ENCODE data around the gene ARHGAP23.

The ARHGAP23 gene

DNA sequence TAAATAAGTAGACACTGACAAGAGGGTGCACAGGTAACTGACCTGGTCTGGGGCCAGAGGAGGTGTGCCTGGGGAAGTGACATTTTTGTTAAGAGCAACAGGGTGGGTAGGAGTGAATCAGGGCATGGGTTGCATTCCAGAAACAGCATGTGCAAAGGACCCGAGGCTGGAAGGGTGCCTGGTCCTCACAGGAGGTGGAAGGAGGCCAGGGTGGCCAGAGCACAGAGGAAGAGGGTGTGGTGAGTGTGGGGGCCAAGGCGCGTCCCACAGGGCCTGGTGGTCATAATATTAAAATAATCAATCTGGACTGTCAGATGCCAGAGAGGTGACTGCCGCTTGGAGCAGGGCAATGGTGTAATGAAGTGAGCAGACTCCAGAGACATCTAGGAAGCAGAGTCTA lies 14.3 kb downstream of the ARHGAP23 start:
- no peak for DNase-seq

DNA sequence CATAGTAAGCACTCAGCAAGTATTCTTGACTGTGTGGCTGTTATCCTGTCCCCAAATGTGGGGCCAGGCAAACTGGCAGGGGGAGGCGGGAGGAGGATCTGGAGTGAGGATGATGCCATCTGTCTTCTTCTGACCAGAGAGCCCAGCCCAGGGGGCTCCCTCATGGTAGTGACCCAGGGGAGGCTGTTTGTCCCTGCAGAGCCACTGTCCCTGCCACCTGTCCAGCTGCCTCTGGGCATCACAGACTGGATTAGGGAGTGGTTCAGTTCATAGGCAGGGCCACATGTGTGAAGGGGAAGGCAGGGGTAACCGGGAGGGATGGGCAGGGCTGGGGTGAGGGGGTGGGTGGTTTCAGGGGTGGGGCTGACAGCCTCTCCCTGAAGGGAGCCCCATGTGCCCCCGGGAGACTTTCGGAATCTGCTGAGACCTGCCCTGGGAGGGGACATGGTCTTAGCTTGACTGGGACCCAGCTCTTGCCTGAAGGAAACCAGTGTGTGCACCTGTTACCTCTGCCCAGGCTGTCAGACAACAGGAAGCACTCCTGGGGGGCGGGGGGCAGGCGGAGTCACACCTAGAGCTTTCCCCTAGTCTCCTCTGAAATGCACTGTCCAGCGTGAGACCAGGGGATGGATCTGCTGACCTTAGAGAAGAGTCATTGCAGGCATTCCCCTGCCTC lies 15.2 kb downstream of the ARHGAP23 start:
- DNase-seq, result no peak

DNA sequence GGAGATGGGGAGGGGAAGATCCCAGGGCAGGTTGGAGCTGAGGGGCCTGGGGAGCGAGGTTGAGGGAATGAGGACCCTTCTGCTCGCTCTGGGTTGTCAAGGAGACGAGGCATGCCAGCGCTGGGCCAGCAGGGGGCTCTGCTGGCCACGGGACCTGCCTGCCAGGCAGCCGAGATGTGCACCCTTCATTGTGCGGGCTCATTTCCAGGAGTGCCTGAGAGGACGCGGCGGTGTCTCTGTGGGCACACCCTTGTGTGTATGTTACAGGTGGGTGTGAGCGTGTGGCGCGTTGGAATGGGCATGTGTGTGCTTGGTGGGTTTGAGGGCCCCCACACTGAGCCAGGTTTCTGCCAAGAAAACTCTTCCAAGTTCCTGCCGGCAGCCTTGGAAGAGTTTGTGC lies 15.9 kb downstream of the ARHGAP23 start:
- peak; percentile 31 for DNase-seq

DNA sequence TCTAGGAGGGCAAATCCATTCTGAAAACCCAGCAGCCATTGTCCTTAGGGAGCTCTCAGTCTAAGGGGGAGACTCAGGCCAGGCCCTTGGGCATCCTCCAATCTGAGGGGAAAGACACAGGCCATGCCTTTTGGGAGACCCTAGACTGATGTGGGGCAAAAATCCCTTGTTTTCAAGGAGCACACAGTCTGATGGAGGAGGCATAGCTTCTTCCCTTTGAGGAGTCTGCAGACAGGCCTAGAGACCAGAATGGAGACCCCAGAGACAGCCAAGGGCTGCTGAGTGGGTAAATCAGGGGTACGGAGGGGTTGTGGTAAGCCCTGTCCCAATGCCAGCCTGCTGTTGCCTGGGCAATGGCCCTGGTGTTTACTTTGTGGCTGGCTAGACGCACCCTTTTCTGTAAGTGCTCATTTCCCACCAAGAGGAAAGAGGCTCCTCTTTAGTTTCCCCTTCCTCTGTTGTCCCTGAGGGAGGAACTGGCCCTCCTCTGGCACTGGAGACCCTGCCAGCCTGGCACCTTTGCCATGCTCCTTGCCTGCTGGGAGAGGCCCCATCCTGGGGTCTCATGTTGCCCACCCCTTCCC lies 19.3 kb downstream of the ARHGAP23 start:
- no peak for DNase-seq

DNA sequence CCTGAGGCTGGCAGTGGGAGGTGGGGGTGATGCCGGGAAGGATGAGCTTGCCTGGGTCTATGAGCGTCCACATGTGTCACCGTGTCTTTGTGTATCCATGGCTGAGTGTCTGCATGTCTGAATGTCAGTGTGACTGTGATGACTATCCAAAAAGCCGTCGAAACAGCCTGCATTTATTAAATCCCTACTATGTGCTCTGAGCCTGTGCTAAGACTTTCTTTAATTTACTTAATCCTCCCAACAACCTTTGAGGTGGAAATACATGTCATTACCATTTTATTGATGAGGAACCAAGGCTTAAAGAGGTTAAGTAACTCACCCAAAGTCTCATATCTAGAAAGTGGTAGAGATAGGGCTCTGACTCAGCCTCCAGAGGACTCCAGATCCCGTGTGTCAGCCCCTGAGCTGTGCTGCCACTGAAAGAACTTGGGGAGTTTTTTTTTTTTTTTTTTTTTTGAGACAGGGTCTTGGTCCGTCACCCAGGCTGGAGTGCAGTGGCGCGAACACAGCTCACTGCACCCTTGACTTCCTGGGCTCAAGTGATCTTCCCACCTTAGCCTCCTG lies 20.0 kb downstream of the ARHGAP23 start:
- no peak for DNase-seq

- DNase-seq, result no peak
Measured at GRCh38 chr17:38449364-38449763, 21.1 kb downstream of the ARHGAP23 start.

- DNase-seq, result no peak
Measured at GRCh38 chr17:38450557-38451029, 22.3 kb downstream of the ARHGAP23 start.

DNA sequence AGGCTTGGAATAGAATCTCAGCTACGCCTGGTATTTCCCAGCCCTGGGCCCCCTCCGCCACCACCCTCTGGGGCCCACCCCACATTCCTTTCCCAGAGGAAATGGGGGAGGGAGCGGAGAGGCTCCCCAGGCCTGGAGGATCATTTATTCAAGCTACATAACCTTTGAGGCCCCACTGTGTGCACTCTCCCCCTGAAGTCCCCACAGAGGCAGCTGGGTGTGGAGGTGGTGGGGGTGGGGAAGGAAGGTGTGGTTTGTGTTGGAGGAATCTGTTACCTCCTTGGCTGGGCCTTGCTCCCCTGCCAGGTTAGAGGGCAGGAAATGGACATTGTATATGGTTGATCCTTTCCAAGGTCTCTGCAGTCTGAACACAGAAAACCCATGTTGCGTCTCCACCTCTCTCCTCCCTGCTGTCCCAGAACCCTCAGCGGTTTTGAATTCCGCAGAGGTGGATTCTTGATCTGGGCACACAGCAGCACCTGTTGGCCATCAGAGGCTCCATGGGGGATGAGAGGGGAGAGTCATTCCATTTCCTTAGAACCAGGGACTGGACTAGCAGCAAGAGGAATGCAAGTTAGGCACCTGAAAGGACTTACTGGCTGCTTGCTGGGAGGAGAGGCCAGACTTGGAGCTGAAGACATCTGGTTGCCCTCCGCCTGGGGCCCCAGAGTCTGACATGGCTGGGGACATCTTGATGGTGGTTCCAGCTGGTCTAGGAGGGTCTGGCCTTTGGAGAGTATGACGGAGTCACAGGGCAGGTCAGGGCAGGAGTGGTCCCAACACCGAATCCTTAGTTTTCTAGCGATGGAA lies 23.0 kb downstream of the ARHGAP23 start:
- no peak for DNase-seq

- DNase-seq, result no peak
Measured at GRCh38 chr17:38451840-38452529, 23.7 kb downstream of the ARHGAP23 start.

GRCh38 chr17:38452719-38453118 lies 24.5 kb downstream of the ARHGAP23 start:
- DNase-seq, result no peak

GRCh38 chr17:38453951-38454421 lies 25.7 kb downstream of the ARHGAP23 start:
- no peak for DNase-seq

GRCh38 chr17:38454532-38454931 lies 26.3 kb downstream of the ARHGAP23 start:
- no peak for DNase-seq

DNA sequence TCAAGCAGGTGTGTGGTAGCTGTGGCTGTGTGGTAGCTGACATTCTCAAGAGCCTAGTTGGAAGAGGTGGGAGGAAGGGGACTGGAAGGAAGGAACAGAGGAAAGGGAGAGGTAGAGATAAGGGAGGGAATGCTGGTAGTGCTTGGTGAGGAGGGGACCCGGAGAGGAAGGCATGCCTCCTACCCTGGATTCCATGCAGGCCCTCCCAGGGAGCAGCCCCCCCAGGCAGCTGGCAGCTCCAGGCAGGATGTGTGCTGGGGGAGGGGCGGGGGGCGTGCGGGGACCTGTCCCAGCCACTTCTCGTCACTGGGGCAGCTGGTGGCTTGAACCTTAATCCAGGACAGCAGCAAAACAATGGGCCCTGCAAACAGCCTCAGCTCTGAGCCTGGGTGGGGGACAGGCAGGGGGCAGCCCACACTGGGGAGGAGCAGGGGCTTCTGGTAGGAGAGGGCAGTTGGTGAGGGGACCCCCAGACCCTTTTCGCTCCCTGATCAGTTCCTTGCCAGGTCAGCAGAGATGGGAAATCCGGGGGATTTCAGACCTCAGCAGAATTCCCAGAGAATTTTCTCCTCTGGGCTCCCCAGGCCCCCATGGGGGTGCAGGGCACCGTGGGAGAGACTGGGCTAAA lies 27.1 kb downstream of the ARHGAP23 start:
- DNase-seq, result no peak

DNA sequence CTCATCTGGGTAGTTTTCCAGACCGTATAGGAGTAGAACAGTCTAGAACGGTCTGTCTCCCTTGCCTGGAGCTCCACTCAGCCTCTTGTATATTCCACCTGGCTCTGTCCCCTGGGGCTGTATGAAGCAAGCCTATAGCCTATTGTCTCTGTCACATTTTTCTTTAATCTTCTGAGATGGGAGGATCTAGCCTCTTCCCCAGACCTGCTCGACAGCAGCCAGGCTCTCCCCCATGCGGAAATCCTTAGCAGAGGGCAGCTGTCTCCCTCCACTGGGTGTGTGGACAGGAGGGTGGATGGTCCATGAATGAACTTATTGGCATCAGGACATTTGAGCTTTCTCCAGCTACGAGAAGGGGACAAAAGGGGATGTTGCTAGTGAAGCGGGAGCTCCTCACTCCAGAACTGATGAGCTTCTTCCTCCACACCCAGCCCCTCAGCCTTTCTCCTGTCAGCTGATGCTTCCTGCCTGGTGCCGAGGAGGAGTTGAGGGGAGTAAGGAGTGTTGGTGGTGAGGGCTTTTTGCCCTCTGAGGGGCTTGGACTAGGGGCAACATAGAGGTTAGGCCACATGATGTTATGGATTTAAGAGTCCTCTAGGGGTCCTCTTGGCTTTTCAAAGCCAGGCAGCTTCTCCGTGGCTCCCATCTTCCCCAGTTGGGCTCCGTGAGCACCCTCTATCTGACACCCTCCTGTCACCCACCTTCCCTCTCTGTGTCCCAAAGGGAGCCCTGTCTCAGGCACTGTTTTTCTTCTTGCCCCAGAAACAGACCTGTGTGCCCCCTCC lies 28.0 kb downstream of the ARHGAP23 start:
- no peak for DNase-seq

- DNase-seq, result no peak
Measured at GRCh38 chr17:38457577-38458371, 29.5 kb downstream of the ARHGAP23 start.

DNA sequence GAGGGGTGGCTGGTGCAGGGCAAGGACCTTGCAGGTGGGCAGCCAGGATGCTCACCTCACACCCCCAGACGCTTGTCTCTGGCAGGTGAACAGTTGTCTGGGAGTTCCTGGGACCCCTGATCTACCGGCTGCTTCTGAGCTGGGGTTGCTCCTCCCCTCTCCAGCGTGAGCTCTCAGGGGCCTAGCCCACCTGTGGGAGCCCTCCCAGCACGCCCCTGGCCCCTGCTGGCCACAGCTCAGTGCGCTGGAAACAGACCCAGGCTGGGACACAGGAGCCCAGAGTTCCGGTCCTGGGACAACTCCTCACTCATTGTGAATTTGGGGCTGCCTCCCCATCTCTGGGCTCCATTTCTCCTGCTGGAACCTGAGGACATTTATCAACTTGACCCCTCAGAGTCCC lies 30.3 kb downstream of the ARHGAP23 start:
- DNase-seq, result no peak

GRCh38 chr17:38459567-38459966 lies 31.3 kb downstream of the ARHGAP23 start:
- DNase-seq, result no peak

DNA sequence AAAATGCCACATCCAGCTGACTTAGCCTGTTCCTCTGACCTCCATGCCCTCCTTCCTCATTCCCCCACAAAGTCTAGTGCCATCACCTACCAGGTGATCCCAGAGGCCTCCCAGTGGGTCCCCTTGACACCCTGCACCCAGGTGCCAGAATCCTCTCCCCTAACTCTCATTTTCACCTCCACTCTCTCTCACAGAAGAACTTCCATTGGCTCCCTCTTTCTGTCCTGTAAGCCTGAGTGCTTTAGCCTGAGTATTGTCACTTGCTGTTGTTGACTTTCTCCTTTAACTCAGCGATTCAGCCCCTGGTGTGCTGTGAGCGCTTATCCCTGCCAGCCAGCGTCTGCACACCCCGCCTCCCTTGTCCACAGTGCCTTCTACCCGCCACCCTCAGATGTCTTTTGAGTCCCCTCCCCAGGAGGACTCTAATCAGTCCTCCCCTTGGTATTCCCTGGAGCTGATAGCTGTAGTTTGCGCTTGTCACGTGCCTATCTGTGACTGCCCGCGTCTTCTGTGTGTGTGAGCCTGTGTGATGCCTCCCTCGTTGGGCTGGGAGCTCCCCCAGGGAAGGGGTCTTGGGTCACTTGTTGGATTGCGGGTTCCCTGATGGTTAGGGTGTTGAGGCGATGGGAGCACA lies 31.9 kb downstream of the ARHGAP23 start:
- no peak for DNase-seq

GRCh38 chr17:38460716-38461630 lies 32.7 kb downstream of the ARHGAP23 start:
- no peak for DNase-seq
